Fibroblast of peridontal ligament (primary cell): Measurements from ENCODE around the gene XRN2.

ENCODE experiments used
- DNase-seq: peaks from one replicate; pipeline ENCODE4 v3.0.0-alpha.2; 2010; ENCODE audit errors: extremely low read depth

XRN2 gene

DNA sequence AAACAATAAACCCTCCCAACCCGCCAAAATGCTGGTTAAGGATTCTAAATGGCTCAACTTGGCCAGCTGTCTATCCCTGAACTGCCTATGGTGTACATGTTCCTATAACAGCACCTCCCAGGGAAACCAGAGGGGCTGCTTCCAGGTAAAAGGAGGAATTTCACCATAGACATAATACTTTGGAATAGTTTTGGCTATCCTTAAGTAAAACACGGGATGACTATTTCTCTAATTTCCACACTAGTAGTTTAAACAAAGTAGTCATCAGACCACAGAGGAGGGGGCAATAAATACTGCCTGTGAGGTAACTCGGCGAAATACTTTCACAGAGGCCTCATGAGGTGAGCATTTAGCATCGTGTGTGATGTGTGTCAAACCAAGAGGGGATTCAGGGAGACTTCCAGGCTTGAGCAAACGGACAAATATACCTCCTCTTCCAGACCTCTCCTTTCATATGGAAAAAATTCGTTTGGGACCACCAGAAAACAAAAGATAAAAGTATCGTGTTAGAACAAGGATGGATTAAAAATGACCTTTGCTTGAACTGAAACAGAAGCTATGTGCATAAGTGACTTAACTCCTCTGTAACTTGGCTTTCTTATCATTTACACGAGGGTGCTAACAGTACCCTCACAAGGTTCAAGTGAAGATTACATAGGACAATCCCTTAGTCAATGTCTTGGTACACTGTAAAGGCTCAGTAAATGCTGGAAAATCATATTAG lies 1.0 kb upstream of the XRN2 start:
- no peak for DNase-seq

GRCh38 chr20:21302664-21303060 lies 469 bp upstream of the XRN2 start:
- DNase-seq: peak; percentile 31

DNA sequence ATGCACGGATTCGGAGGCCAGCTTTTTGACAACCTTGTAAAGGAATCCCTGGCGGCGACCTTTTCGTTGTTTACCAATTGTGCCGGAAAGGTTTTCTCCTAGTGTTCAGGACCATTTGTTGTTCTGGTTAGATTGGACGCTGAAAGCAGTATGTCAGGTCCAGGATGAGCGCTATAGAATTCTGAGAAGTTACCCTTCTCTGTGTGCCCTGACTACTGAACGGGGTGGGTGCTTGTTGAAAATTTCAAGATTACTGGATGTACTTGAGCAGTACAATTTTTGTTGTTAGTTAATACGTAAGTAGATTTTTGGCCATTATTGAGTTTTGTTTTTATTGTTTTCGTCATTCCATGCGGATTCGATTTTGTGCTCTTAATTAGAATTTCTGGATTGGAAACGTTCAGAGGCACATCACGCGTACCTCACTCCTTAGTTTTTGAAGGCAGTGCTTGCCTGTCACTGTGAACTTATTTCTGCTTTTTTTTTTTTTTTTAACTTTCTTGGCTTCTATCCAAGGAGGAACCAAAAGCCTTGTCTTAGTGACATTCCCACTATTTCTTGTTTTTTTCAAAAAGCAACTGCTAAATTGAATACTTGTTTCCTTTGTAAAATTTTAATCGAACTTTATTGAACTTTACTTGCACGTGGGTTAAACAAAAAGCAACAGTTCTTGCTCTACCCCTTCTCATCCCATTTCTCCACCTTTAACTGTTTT lies 898 bp downstream of the XRN2 start:
- peak; percentile 52 for DNase-seq

- no peak for DNase-seq
Measured at GRCh38 chr20:21308340-21308739, 5.2 kb downstream of the XRN2 start.

GRCh38 chr20:21309678-21310467 lies 6.7 kb downstream of the XRN2 start:
- DNase-seq: no peak

DNA sequence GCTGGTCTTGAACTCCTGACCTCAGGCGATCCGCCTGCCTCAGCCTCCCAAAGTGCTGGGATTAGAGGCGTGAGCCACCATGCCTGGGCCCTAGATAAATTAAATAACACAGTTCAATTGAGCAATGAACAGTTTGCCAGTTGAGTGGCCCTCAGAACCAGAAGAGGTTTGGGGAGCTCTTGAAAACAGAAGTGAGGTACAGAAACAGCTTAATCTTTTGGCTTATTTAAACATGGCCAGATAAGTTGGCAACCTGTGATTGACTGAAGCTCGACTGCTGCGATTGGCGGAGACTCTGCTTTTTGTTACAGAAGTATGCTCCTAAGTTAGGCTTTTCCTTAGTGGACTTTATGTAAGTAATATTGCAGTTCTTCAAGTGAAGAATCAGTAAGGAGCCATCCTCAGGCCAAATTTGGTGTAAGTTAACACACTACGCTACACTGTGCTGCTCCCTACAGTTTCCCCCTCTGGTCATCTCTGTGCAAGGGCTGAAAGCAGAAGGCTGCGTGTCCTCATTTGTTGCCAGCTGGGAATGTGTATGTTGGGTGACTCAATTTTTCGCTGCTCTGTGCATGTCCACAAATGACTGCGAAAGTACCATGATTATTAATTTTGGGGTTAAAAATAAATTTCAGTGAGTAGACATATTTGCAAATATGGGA lies 9.8 kb downstream of the XRN2 start:
- no peak for DNase-seq

GRCh38 chr20:21315138-21315537 lies 12.0 kb downstream of the XRN2 start:
- DNase-seq: peak; percentile 82

- DNase-seq: peak; percentile 23
Measured at GRCh38 chr20:21322083-21322710, 19.1 kb downstream of the XRN2 start.

DNA sequence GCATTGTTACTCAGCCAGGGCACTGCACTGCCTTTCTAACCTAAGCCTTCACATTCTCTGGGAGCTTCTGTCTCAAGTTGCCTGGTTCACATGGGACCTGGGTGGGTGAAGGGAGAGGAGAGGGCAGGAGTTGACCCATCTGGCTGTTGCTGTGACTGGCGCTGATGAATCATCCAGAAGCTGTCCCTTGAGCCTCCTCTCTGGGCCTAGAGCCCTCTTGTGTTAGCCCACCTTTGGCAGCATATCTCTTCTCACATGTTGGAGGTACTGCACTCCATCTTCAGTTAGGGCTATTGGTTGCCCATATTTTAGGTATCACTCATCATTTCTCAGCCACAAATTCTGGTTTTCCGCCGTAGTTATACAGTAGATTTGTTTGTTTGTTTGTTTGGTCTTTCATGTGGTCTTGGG lies 19.8 kb downstream of the XRN2 start:
- DNase-seq: no peak

GRCh38 chr20:21323640-21324039 lies 20.5 kb downstream of the XRN2 start:
- DNase-seq: peak; percentile 64

- peak; percentile 30 for DNase-seq
Measured at GRCh38 chr20:21324126-21324525, 21.0 kb downstream of the XRN2 start.

DNA sequence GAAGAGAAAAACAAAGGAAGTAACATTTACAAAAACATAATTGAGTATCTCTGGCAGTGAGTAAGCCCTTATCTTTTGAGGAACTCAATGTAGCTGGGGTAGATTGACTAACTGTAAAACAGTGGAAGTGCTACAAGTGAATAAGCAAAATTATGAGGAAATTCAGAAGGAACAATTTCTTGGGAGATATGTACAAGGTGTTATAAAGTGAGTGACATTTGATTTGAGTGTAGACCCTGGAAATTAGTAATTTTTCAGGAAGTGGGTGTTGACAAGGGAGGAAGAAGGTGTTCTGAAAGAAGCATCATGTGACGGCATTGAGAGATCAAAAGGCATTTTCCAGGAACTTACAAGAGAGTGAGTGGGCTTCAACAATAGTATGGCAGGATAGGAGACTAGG lies 22.2 kb downstream of the XRN2 start:
- no peak for DNase-seq

DNA sequence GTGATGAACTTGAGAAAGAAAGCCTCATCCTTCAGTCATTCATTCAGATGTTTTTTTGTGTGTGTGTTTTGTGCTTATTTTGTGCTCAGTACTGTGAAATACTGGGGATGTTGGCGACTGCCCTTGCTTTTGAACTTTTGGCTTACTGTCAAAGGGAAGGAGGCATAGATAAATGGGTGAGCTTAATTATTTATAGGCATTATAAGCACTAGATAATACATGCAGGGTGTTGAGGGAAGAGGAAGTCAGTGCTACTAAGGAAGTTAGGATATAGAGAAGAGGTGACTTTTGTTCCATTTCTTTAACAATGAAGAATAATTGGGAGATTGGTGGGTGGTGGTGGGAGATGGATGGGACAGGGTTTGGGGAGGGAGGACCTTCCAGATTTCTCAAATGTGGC lies 23.6 kb downstream of the XRN2 start:
- DNase-seq: no peak

DNA sequence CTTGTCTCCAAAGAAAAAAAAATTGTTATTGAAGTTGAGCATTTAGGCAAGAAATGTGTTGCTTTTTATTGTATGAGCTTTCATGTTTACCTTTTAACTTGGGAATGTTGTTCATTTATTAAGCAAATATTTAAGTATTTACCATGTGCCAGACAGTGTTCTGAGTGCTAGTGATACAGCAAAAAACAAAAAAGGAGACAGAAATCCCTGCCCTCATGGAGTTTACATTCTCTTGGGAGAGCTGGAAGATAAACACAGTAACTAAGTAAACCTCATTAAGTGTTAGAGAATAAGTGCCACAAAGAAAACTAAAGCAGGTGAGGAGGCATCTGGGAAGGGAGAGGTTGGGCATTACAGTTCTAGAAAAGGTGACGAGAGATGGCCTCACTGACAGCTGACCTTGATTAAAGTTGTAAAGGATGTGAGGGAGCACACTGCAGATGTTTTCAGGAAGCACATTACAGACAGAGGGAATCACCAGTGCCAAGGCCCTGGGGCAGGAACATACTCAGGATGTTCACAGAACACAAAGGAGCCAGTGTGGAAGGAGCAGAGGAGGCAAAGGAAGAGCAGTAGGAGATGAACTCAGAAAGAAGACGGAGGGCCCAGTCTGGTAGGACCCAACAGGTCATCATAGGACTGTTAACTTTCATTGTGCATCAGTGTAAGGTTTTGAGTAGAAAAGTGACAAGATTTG lies 33.5 kb downstream of the XRN2 start:
- DNase-seq: no peak

DNA sequence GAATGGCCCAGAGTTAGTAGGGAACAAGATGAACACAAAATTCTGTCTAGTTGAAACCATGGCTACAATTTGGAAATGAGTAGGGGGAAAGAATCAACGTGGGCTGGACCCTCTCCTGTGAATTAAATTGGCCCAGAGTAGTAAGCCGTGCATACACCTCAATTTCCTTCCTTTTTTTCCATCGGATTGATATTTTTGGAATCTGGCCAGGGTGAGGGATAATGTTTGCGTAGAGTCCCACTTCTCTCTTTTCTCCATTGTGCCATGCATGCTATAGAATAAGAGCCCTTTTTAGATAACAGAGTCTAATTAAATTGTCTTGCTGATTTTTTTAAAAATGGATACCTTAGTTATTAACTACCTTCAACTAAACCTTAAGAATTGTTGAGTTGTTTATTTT lies 35.2 kb downstream of the XRN2 start:
- no peak for DNase-seq

DNA sequence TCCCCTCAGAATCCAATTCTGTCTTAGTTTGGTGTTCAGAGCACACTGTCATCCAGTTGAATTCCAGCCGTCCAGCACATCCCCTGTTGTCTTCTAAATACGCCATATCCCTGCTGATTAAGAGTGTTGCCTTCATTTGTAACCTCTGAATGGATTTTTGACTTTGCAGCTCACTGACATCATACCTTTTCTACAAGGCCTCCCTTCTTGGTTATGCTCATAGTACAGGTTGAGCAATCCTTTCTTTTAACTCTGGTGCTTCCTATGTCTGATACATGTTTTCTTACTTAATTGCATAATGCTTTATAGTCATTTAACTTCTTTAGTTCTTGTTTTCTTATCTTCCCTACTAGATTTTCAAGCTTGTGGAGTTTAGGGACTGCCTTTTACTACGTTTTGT lies 36.4 kb downstream of the XRN2 start:
- no peak for DNase-seq

DNA sequence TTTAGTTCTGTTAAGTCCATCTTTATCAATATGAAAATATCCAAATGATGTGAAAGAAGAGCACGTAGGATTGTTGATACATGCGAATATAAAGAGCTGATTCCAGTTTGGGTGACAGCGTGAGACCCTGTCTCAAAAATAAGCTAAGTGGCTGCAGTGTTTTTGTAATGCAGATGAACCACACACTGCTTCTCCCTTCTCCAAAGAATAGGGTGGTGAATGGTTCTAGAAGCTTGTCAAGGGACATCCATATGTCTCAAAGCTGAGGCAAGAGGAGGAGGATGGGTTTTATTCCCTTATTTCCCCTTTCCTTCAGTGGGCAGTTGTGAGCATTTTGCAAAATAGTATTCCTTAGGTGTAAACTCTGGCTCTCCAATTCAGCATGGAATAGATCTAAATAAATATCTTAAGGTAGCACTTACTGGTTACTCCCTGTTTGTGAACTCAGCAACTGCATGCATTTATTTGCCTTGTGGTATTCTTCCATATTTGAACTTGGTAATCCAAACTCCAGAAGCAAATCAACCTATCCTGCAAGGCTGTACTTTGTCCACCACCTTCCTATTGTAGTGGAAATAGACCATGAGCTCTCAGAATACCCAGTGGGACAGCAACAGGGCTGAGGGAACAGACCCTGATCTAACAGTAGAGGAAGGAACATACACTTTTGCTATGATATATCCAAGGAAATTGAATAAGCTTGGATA lies 38.0 kb downstream of the XRN2 start:
- DNase-seq: no peak

DNA sequence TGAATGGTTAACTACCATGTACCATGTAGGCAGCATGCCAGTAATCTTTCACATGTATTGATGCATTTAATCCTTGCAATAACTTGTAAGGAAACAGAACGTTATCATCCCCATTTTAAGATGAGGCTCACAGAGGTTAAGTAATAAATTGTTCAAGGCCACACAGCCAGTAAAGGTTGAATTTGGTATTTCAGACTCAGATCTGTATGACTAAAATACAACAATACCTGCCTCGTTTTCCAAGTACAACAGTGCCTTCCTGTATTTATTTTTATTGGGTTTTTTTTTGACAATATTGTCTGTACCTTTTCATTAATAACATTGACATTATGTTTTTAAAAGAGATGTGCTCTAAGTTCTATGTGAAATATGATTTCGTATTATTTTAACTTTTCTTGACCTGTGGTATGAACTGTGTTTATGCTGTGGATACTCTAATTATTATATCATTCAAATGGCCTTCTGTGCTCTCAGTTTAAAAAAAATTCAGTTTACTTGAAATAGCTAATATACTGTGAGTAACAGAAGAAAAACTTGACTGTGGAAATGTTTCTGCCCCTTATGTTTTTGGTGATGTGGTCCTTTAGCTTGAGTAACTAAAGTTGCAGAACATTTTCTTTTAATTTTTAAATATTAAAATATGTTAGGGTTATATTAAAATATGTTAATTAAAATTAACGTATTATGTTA lies 39.7 kb downstream of the XRN2 start:
- DNase-seq: peak; percentile 24

DNA sequence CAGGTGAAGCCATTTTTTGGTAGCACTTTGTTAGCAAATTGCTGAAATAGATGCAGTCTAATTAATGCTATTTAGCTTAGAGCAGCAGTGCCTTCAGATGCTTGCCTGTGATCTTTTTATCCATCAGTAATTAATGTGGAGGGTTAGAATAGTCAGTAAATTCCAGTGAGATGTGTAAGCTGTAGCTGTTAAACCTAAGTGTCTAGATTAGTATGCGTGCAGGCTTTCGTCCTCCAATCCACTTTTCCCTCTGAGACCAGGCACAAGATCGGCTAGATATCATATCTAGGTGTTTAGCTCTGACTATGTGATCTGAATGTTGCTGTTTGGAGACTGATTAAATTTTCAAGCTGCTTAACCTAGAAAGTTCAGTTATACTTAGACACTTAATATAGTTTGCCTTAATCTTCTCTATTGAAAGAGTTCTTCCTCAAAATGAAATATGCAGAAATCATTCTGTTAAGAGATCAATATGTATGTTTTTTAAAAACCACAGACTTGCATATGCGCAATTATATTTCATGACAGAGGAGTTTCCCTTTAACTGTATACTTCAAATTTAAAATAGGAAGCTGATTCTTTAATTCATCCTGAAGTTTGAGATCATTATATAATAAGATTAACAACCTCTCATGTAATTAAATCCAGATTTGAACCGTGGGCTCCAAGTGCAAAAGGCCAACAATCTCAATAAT lies 41.2 kb downstream of the XRN2 start:
- DNase-seq: no peak
